Caco-2 (cell line): ENCODE measurements around the gene PTGFRN. TPM values are rescaled to one million over a fixed set of nuclear protein-coding genes. Genes with fewer than 3 reads are reported as not detected.

Experiments
- BruUV-seq: library from RNA; stranded (reverse); fragments of 400-500 nt; replicated peaks from 2 replicates; lab custom pipeline; 2021; lab: Mats Ljungman, UMichigan
- CTCF ChIA-PET: fragments of 300-600 bp; sonication (Branson Sonifier 250); formaldehyde crosslinking; loops from one replicate; lab custom pipeline; 2022; ENCODE audit warnings: antibody characterized with exemption; lab: Charles Lee
- POLR2A ChIA-PET: fragments of 300-600 bp; sonication (Branson Sonifier 250); formaldehyde crosslinking; loops from one replicate; lab custom pipeline; 2022; ENCODE audit warnings: antibody characterized with exemption; lab: Charles Lee
- DNase-seq, 2 experiments: peaks; one replicate each; pipeline versions ENCODE4 v3.0.0 to v3.0.0-alpha.2; 2020 to 2022
- H3K27me3 ChIP-seq: replicated peaks from 2 replicates; pipeline ENCODE4 v1.6.0; 2011; ENCODE audit warnings: low read length; ENCODE audit not compliant: control insufficient read depth, insufficient read depth
- H3K36me3 ChIP-seq: 2 replicates; pipeline ENCODE4 v1.5.1; 2011; ENCODE audit warnings: low read length; ENCODE audit not compliant: control insufficient read depth, insufficient read depth
- H3K4me1 ChIP-seq: fragments of 250-450 bp; sonication (Bioruptor Pico); 2 replicates; pipeline ENCODE4 v1.5.1; 2020; ENCODE audit warnings: mild to moderate bottlenecking
- H3K4me3 ChIP-seq: 2 replicates; pipeline ENCODE4 v1.5.1; 2011; ENCODE audit warnings: low read depth, mild to moderate bottlenecking, control low read depth, low read length
- H3K9me3 ChIP-seq: fragments of 250-450 bp; sonication (Bioruptor Pico); 2 replicates; pipeline ENCODE4 v1.5.1; 2020; ENCODE audit warnings: mild to moderate bottlenecking, moderate library complexity
- H3K27ac Mint-ChIP-seq: one replicate; pipeline ENCODE4 v1.8.0; 2022; ENCODE audit warnings: mixed read lengths; ENCODE audit not compliant: unreplicated experiment
- H3K27me3 Mint-ChIP-seq: one replicate; pipeline ENCODE4 v1.8.0; 2022; ENCODE audit warnings: mixed read lengths; ENCODE audit not compliant: insufficient read depth, unreplicated experiment
- H3K36me3 Mint-ChIP-seq: one replicate; pipeline ENCODE4 v1.8.0; 2022; ENCODE audit warnings: mild to moderate bottlenecking, mixed read lengths; ENCODE audit not compliant: insufficient read depth, unreplicated experiment
- H3K4me1 Mint-ChIP-seq: one replicate; pipeline ENCODE4 v1.8.0; 2022; ENCODE audit warnings: low read depth, mixed read lengths; ENCODE audit not compliant: unreplicated experiment
- H3K4me3 Mint-ChIP-seq: one replicate; pipeline ENCODE4 v1.8.0; 2022; ENCODE audit warnings: mild to moderate bottlenecking, moderate library complexity, mixed read lengths; ENCODE audit not compliant: unreplicated experiment
- H3K9me3 Mint-ChIP-seq: one replicate; pipeline ENCODE4 v1.8.0; 2022; ENCODE audit warnings: mixed read lengths; ENCODE audit not compliant: unreplicated experiment
- intact Hi-C: fragments of 100-400 bp; cut with micrococcal nuclease; formaldehyde crosslinking; loops from one replicate; pipeline ENCODE4 v1.10.0; 2022; ENCODE audit not compliant: unreplicated experiment
- total RNA-seq: library from RNA; stranded (reverse); gene quantifications from 2 replicates; pipeline ENCODE4 v1.2.3, GENCODE V29; 2022
- TF ChIP-seq, protein P1 (sequence below), 2 experiments: fragments of 200-600 bp in 1 of 2; IDR thresholded peaks; 1 replicate in 1 of 2; 2 replicates in 1 of 2; pipeline versions ENCODE4 v1.5.1 to v1.8.0; 2011 to 2022; ENCODE audit warnings: antibody characterized with exemption in 1 of 2, control low read depth in 1 of 2, inconsistent platforms in 1 of 2, low read depth in 1 of 2, low read length in 1 of 2, mild to moderate bottlenecking in 1 of 2, moderate library complexity in 1 of 2; ENCODE audit not compliant: insufficient read depth in 1 of 2, severe bottlenecking in 1 of 2, unreplicated experiment in 1 of 2

PTGFRN gene
- total RNA-seq, 1 experiment from 2014 or later = 16.2 TPM

GRCh38 chr1:116945996-116946395, 36.3 kb downstream of the PTGFRN start:
- TF ChIP-seq, protein P1, sequence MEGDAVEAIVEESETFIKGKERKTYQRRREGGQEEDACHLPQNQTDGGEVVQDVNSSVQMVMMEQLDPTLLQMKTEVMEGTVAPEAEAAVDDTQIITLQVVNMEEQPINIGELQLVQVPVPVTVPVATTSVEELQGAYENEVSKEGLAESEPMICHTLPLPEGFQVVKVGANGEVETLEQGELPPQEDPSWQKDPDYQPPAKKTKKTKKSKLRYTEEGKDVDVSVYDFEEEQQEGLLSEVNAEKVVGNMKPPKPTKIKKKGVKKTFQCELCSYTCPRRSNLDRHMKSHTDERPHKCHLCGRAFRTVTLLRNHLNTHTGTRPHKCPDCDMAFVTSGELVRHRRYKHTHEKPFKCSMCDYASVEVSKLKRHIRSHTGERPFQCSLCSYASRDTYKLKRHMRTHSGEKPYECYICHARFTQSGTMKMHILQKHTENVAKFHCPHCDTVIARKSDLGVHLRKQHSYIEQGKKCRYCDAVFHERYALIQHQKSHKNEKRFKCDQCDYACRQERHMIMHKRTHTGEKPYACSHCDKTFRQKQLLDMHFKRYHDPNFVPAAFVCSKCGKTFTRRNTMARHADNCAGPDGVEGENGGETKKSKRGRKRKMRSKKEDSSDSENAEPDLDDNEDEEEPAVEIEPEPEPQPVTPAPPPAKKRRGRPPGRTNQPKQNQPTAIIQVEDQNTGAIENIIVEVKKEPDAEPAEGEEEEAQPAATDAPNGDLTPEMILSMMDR (IDR thresholded peaks at IDR 0.05; ENCODE audit: insufficient read depth in 1 of 2, low read depth in 1 of 2, low read length in 1 of 2, severe bottlenecking in 1 of 2, unreplicated experiment in 1 of 2) = no peak
- Histone ChIP-seq H3K27me3 (no peaks in the 10 kb centered on the region), H3K9me3 (no peaks in the 10 kb centered on the region), H3K36me3 (no peaks in the 10 kb centered on the region), H3K4me1 (no peaks in the 10 kb centered on the region), H3K4me3 (no peak overlapping the region)
- Mint-ChIP-seq H3K27ac (no peak overlapping the region), H3K27me3 (no peaks in the 10 kb centered on the region), H3K9me3 (no peaks in the 10 kb centered on the region), H3K4me3 (no peak overlapping the region), H3K36me3 (no peaks in the 10 kb centered on the region), H3K4me1 (peaks cover 7% of the 10 kb centered on the region)
- POLR2A ChIA-PET = no interaction called here
- BruUV-seq = no TSS peak
- no peak for DNase-seq
- CTCF ChIA-PET = no interaction called here
- intact Hi-C loops = no loop called here

- Histone ChIP-seq H3K4me3 (no peak overlapping the region), H3K9me3 (no peaks in the 10 kb centered on the region), H3K36me3 (no peaks in the 10 kb centered on the region), H3K27me3 (no peaks in the 10 kb centered on the region), H3K4me1 (no peaks in the 10 kb centered on the region)
- Mint-ChIP-seq H3K27ac (no peak overlapping the region), H3K27me3 (no peaks in the 10 kb centered on the region), H3K4me1 (peaks cover 7% of the 10 kb centered on the region), H3K36me3 (no peaks in the 10 kb centered on the region), H3K9me3 (no peaks in the 10 kb centered on the region), H3K4me3 (no peak overlapping the region)
- BruUV-seq = no TSS peak
- TF ChIP-seq, protein P1 (IDR thresholded peaks at IDR 0.05; ENCODE audit: insufficient read depth in 1 of 2, low read depth in 1 of 2, low read length in 1 of 2, severe bottlenecking in 1 of 2, unreplicated experiment in 1 of 2) = no peak
- ChIA-PET CTCF (interaction anchor here (0.9 kb wide), 1 partner anchor 12 kb away, joined by 3 read pairs; no protein-coding TSS in a partner anchor), POLR2A (no interaction called here)
- no peak for DNase-seq
- intact Hi-C loops = no loop called here
Measured at GRCh38 chr1:116947092-116947860, 37.6 kb downstream of the PTGFRN start.

DNA sequence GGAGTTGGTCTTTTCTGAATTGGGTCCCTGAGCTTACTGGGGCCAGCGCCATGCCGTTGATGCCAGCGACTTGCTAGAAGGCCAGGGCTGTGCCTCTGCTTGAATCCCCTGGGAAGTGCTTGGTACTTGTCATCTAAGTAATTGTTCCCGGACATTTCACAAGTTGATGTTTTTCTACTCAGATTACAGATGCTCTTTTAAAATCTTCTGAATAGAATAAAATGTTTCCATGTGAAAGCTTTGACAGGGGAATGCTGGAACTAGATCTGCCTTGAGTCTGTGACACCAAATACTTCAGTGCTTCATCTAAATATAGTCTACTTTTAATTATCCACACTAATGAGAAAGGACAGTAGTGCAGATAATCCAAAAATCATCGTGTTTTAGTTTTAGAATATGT, 38.3 kb downstream of the PTGFRN start:
- DNase-seq = no peak
- H3K9me3 ChIP-seq = no peaks in the 10 kb centered on the region
- ChIA-PET CTCF (no interaction called here), POLR2A (no interaction called here)
- intact Hi-C loops = no loop called here
- no peaks in the 10 kb centered on the region for H3K27me3 Mint-ChIP-seq
- no TSS peak for BruUV-seq
- no peaks in the 10 kb centered on the region for H3K27me3 ChIP-seq
- TF ChIP-seq, protein P1 (IDR thresholded peaks at IDR 0.05; ENCODE audit: insufficient read depth in 1 of 2, low read depth in 1 of 2, low read length in 1 of 2, severe bottlenecking in 1 of 2, unreplicated experiment in 1 of 2) = no peak
- H3K4me3 Mint-ChIP-seq = no peak overlapping the region
- no peaks in the 10 kb centered on the region for H3K36me3 Mint-ChIP-seq
- H3K9me3 Mint-ChIP-seq = no peaks in the 10 kb centered on the region
- H3K4me3 ChIP-seq = no peak overlapping the region
- H3K4me1 Mint-ChIP-seq = peaks cover 7% of the 10 kb centered on the region
- no peaks in the 10 kb centered on the region for H3K36me3 ChIP-seq
- H3K27ac Mint-ChIP-seq = no peak overlapping the region
- no peaks in the 10 kb centered on the region for H3K4me1 ChIP-seq
